GM21367 (cell line): ENCODE data around the gene APOA4.

Experiments
- ATAC-seq: cut with Tn5 transposase; IDR thresholded peaks from one replicate; pipeline ENCODE4 v1.9.1; 2021; ENCODE audit not compliant: unreplicated experiment

The APOA4 gene

GRCh38 chr11:116823031-116823843 lies at the start of gene APOA4:
TSS of gene APOA4 (minus strand) at chr11:116823304. CDS start at chr11:116823191, 113 bp downstream.
- ATAC-seq = no peak

GRCh38 chr11:116871248-116871647 lies 48.1 kb upstream of the APOA4 start:
- ATAC-seq = no peak

GRCh38 chr11:116870054-116870453 lies 47.0 kb upstream of the APOA4 start:
- no peak for ATAC-seq

- no peak for ATAC-seq
These were observed 46.5 kb upstream of the APOA4 start for GRCh38 chr11:116869610-116870009.

- ATAC-seq = no peak
These were observed 45.0 kb upstream of the APOA4 start for GRCh38 chr11:116868066-116868465.

- no peak for ATAC-seq
These were observed 44.5 kb upstream of the APOA4 start for GRCh38 chr11:116867619-116868018.

GRCh38 chr11:116866804-116867455 lies 43.8 kb upstream of the APOA4 start:
- ATAC-seq = no peak

GRCh38 chr11:116865696-116866095 lies 42.6 kb upstream of the APOA4 start:
- no peak for ATAC-seq

GRCh38 chr11:116864531-116864930 lies 41.4 kb upstream of the APOA4 start:
- no peak for ATAC-seq

- ATAC-seq = no peak
These were observed 39.8 kb upstream of the APOA4 start for GRCh38 chr11:116862951-116863350.

GRCh38 chr11:116862185-116862584 lies 39.1 kb upstream of the APOA4 start:
- no peak for ATAC-seq

GRCh38 chr11:116861539-116861938 lies 38.4 kb upstream of the APOA4 start:
- ATAC-seq = no peak

- no peak for ATAC-seq
These were observed 37.2 kb upstream of the APOA4 start for GRCh38 chr11:116860303-116860702.

GRCh38 chr11:116859175-116859574 lies 36.1 kb upstream of the APOA4 start:
- ATAC-seq = no peak

- no peak for ATAC-seq
These were observed 34.8 kb upstream of the APOA4 start for GRCh38 chr11:116857936-116858335.

- ATAC-seq = no peak
These were observed 34.2 kb upstream of the APOA4 start for GRCh38 chr11:116857316-116857715.

GRCh38 chr11:116856423-116856822 lies 33.3 kb upstream of the APOA4 start:
- ATAC-seq = no peak

GRCh38 chr11:116855413-116855812 lies 32.3 kb upstream of the APOA4 start:
- no peak for ATAC-seq

- peak; percentile 87 for ATAC-seq
These were observed 30.5 kb upstream of the APOA4 start for GRCh38 chr11:116853461-116854073.

- no peak for ATAC-seq
These were observed 29.3 kb upstream of the APOA4 start for GRCh38 chr11:116852261-116853031.

- no peak for ATAC-seq
These were observed 28.5 kb upstream of the APOA4 start for GRCh38 chr11:116851626-116852025.
